ENCODE results near the gene CLASP1. TPM values are rescaled to one million over a fixed set of nuclear protein-coding genes. Genes with fewer than 3 reads are reported as not detected.

Gene CLASP1
- total RNA-seq, 1 experiment from 2014 or later = 45.9 TPM

- no CpG with 5 or more reads among the region's 1 CpG for WGBS (ENCODE audit: extremely low coverage, insufficient read length, low lambda C conversion rate)
- no peaks in the 10 kb centered on the region for H3K9me3 Mint-ChIP-seq
- no peak overlapping the region for H2BK120ac ChIP-seq (ENCODE audit: low read depth, low read length, poor library complexity, severe bottlenecking)
- no peaks in the 10 kb centered on the region; the same call in 1 of the 2 replicates for H3K79me2 ChIP-seq (ENCODE audit: insufficient read depth, low read length)
- no peak overlapping the region for H3K4me3 Mint-ChIP-seq
- no peaks in the 10 kb centered on the region for H3K4me1 ChIP-seq (ENCODE audit: insufficient read depth, low read length)
- no peak overlapping the region for H4K8ac ChIP-seq (replicated peaks; ENCODE audit: insufficient read length, low read depth, low read length)
- no peak overlapping the region for H2AK5ac ChIP-seq (ENCODE audit: insufficient read length, low read length)
- H3K56ac ChIP-seq (ENCODE audit: insufficient read length, low read depth, low read length) = no peak overlapping the region
- H3K36me3 Mint-ChIP-seq (ENCODE audit: insufficient read depth in 1 of 3, low read depth in 3 of 3) = peaks cover 0 to 11% (median 4%) of the 10 kb centered on the region in 3 experiments; a peak in 4 of 7 replicates
- H2BK5ac ChIP-seq (ENCODE audit: insufficient read length, low read length) = no peak overlapping the region
- no peak for TF ChIP-seq CTCF (conservative IDR thresholded peaks at IDR 0.05)
- DNase-seq = no peak
- H3K23ac ChIP-seq (ENCODE audit: insufficient read length, low read depth, low read length) = no peak overlapping the region
- H2BK15ac ChIP-seq (ENCODE audit: low read depth, low read length) = no peak overlapping the region
- no peak overlapping the region for H4K91ac ChIP-seq (ENCODE audit: insufficient read length, low read depth, low read length)
- H3K9ac ChIP-seq (ENCODE audit: extremely low read depth, insufficient read length, low read length) = no peak overlapping the region
- no peaks in the 10 kb centered on the region for H3K27me3 Mint-ChIP-seq (ENCODE audit: low read depth)
- H3K18ac ChIP-seq (ENCODE audit: insufficient read length, low read depth, low read length) = no peak overlapping the region
- H3K4ac ChIP-seq (ENCODE audit: low read depth, low read length) = no peak overlapping the region
- H3K9me3 ChIP-seq (ENCODE audit: control insufficient read depth, low read depth, low read length) = no peaks in the 10 kb centered on the region
- no peak overlapping the region for H2BK20ac ChIP-seq (ENCODE audit: low read depth, low read length, poor library complexity, severe bottlenecking)
- H3K14ac ChIP-seq (ENCODE audit: insufficient read depth, low read length) = no peak overlapping the region
- no peak overlapping the region for H3K4me2 ChIP-seq (ENCODE audit: insufficient read depth, insufficient read length, low read length)
- H3K23me2 ChIP-seq (ENCODE audit: insufficient read length, low read depth, low read length, poor library complexity, severe bottlenecking) = no peaks in the 10 kb centered on the region
- H2BK12ac ChIP-seq (ENCODE audit: insufficient read length, low read depth, low read length) = no peak overlapping the region
- H4K5ac ChIP-seq (ENCODE audit: insufficient read length, low read depth, low read length) = no peak overlapping the region
- no peak overlapping the region for H3K27ac ChIP-seq (ENCODE audit: insufficient read length, low read depth, low read length)
- no peak overlapping the region for H3T11ph ChIP-seq (ENCODE audit: low read length)
- H3K4me1 Mint-ChIP-seq = peaks cover 10 to 12% of the 10 kb centered on the region in 2 experiments
- no peaks in the 10 kb centered on the region for H4K20me1 ChIP-seq (ENCODE audit: control insufficient read depth, insufficient read depth, insufficient read length)
- H3K27me3 ChIP-seq (ENCODE audit: insufficient read depth, low read length) = no peaks in the 10 kb centered on the region
- peaks cover 5% of the 10 kb centered on the region for H3K79me1 ChIP-seq (ENCODE audit: insufficient read depth, low read depth, low read length, poor library complexity, severe bottlenecking)
- H3K27ac Mint-ChIP-seq = peak overlapping the region in 2 of 3 experiments; percentile 45 to 56; a peak in 4 of 7 replicates
- no peak overlapping the region for H2AFZ ChIP-seq (ENCODE audit: low read length)
Measured at GRCh38 chr2:121588357-121588756, 60.9 kb downstream of the CLASP1 start.

Measured in H9 (cell line).